Measurements from ENCODE around the gene PRG2.
"Not testable (repeated sequence)": the region's sequence is repeated elsewhere in the genome, so short reads cannot be mapped to it uniquely, and the experiment has no call there.

Gene PRG2

GRCh38 chr11:57342702-57343101 lies 47.7 kb downstream of the PRG2 start:
- no peak for DNase-seq

DNA sequence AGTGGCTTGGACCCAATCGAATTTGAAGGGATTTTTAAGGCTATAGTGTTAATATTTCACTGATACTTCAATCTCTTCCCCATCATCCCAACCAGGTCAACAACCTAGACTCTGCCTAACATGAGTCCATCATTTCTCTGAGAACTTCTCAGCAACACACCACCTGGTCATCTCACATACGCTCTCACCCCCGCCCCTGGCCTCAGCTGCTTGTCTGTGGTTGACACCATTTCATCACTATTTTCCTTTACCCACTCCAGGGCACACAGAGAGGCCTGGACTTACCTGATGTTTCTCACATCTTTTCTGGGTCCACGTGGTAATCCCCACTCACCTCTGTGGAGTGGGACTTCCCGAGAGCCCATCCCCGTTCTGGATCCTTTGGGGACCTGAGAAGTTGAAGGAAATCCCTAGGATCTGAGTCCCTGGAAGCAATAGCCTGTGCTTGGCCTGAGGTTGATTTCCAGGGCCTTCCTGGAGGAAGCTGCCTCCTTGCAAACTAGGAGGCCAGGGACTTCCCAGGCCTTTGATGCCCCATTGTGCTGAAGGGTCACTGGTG lies 49.1 kb downstream of the PRG2 start:
- DNase-seq = no peak

- DNase-seq = no peak
Observed at GRCh38 chr11:57340039-57340615, 50.3 kb downstream of the PRG2 start.

DNA sequence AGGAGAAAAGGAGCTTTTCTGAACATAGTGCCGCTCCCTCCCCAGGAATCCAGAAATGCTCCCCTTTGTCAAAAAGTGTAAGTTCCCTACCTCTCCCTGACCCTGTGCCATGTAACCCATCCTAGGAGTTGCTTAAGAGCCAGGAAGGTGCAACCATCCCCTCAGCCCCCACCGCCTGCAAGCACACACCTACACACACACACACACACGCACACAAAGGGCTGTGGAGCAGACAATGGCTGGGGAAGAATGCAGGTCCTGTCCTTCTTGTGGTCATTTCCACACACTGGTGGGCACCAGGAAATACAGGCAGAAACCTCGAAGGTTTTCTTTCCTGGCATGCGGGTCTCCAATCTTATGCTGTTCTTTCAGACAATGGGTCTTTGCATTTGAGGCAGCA lies 51.1 kb downstream of the PRG2 start:
- DNase-seq = no peak

- no peak for DNase-seq
Observed at GRCh38 chr11:57338142-57338541, 52.3 kb downstream of the PRG2 start, which contains the start of gene P2RX3. Gene P2RX3 (plus strand): TSS chr11:57338352. CDS start chr11:57338551, 199 bp downstream.

DNA sequence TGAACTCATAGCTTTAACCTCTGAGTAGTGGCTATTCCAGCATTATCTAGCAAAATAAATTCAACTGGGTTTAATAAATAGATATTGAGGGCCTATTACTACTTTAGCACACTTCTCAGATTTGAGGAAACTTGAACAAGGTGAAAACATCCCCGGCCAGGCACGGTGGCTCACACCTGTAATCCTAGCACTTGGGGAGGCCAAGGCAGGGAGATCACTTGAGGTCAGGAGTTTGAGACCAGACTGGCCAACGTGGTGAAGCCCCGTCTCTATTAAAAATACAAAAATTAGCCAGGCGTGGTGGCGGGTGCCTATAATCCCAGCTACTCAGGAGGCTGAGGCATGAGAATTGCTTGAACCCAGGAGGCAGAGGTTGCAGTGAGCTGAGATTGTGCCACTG lies 53.6 kb downstream of the PRG2 start:
- not testable (repeated sequence) for DNase-seq

All from NCI-H345 (cell line).